Smooth muscle cell (in vitro differentiated cells): ENCODE results near the gene ZNF415. TPM values are rescaled to one million over a fixed set of nuclear protein-coding genes. Genes with fewer than 3 reads are reported as not detected.

Experiments
- DNase-seq: peaks from one replicate; lab custom pipeline; 2025; ENCODE audit not compliant: unreplicated experiment; lab: John Stamatoyannopoulos, UW
- H2AFZ ChIP-seq: fragments of 200-600 bp; sonication (generic); 2 replicates; pipeline ENCODE4 v1.6.0; 2016; ENCODE audit warnings: antibody characterized with exemption, low read depth, mild to moderate bottlenecking
- H3F3A ChIP-seq: fragments of 200-600 bp; sonication (generic); 2 replicates; pipeline ENCODE4 v1.6.0; 2017; ENCODE audit warnings: antibody characterized with exemption, low read depth
- H3K27ac ChIP-seq: fragments of 200-600 bp; sonication (generic); 2 replicates; pipeline ENCODE4 v1.5.1; 2016; ENCODE audit warnings: low read depth, mild to moderate bottlenecking
- H3K27me3 ChIP-seq: fragments of 200-600 bp; sonication (generic); 2 replicates; pipeline ENCODE4 v1.6.1; 2016; ENCODE audit warnings: low read depth, mild to moderate bottlenecking
- H3K36me3 ChIP-seq: fragments of 200-600 bp; sonication (generic); 2 replicates; pipeline ENCODE4 v1.5.1; 2016; ENCODE audit warnings: low read depth
- H3K4me1 ChIP-seq: fragments of 200-600 bp; sonication (generic); 2 replicates; pipeline ENCODE4 v1.5.1; 2016; ENCODE audit warnings: low read depth
- H3K4me2 ChIP-seq: fragments of 200-600 bp; sonication (generic); 2 replicates; pipeline ENCODE4 v1.6.0; 2016; ENCODE audit warnings: mild to moderate bottlenecking
- H3K4me3 ChIP-seq: fragments of 200-600 bp; sonication (generic); 2 replicates; pipeline ENCODE4 v1.5.1; 2016; ENCODE audit warnings: mild to moderate bottlenecking
- H3K79me2 ChIP-seq: fragments of 200-600 bp; sonication (generic); 2 replicates; pipeline ENCODE4 v1.6.0; 2016; ENCODE audit warnings: low read depth, mild to moderate bottlenecking
- H3K9ac ChIP-seq: fragments of 200-600 bp; sonication (generic); 2 replicates; pipeline ENCODE4 v1.6.0; 2016; ENCODE audit warnings: low read depth
- H3K9me3 ChIP-seq: fragments of 200-600 bp; sonication (generic); replicated peaks from 2 replicates; pipeline ENCODE4 v1.5.1; 2016; ENCODE audit warnings: low read depth
- H4K20me1 ChIP-seq: fragments of 200-600 bp; sonication (generic); 2 replicates; pipeline ENCODE4 v1.6.0; 2016; ENCODE audit warnings: low read depth
- CTCF ChIP-seq: fragments of 200-600 bp; sonication (generic); IDR thresholded peaks from 2 replicates; pipeline ENCODE4 v1.5.1; 2017; ENCODE audit warnings: borderline replicate concordance, mild to moderate bottlenecking, antibody characterized with exemption; ENCODE audit not compliant: insufficient read depth, poor library complexity, severe bottlenecking
- WGBS: methylation state at CpG from one replicate; pipeline ENCODE4 v1.1.7; 2016; ENCODE audit warnings: low lambda C conversion rate; 5-methylcytosine and 5-hydroxymethylcytosine counted together
- polyA plus RNA-seq: library from polyadenylated mRNA; unstranded; fragments of >200 nt; fragmentation: Nextera tagmentation; extraction: Ambion mirVana; gene quantifications from 2 replicates; pipeline ENCODE4 v1.2.1, GENCODE V29; 2016
- total RNA-seq: library from RNA; depleted of rRNA; stranded (reverse); fragments of >200 nt; gene quantifications from 2 replicates; pipeline ENCODE4 v1.2.3, GENCODE V29; 2014

The ZNF415 gene
- total and polyA plus RNA-seq, 2 experiments from 2014 or later = 12.4 to 48.7 TPM

- TF ChIP-seq CTCF = no peak
- peak; percentile 6 for DNase-seq
- no peaks in the 10 kb centered on the region for H3K27me3 ChIP-seq
Observed at GRCh38 chr19:53158119-53158656, 25.5 kb upstream of the ZNF415 start.

GRCh38 chr19:53157626-53158025 is 24.9 kb upstream of the ZNF415 start:
- no peak for TF ChIP-seq CTCF
- Histone ChIP-seq H3K9ac (peak overlapping the region; percentile 76), H3F3A (no peaks in the 10 kb centered on the region), H3K36me3 (no peaks in the 10 kb centered on the region), H2AFZ (peak overlapping the region; percentile 86), H4K20me1 (peaks cover 14% of the 10 kb centered on the region), H3K9me3 (no peaks in the 10 kb centered on the region), H3K79me2 (peaks cover 7% of the 10 kb centered on the region), H3K4me1 (peaks cover 8% of the 10 kb centered on the region), H3K27ac (peak overlapping the region; percentile 19), H3K4me2 (peak overlapping the region; percentile 99), H3K27me3 (no peaks in the 10 kb centered on the region), H3K4me3 (peak overlapping the region; percentile 48)
- DNase-seq = no peak
- WGBS = 29% methylated on average over 7 of the region's 7 CpGs

More at GRCh38 chr19:53158119-53158656, 25.5 kb upstream of the ZNF415 start:
- H3K4me2 ChIP-seq = peak overlapping the region; percentile 99
- peaks cover 8% of the 10 kb centered on the region for H3K4me1 ChIP-seq
- H3K4me3 ChIP-seq = peak overlapping the region; percentile 48
- H4K20me1 ChIP-seq = peaks cover 14% of the 10 kb centered on the region
- no peaks in the 10 kb centered on the region for H3F3A ChIP-seq
- H2AFZ ChIP-seq = peak overlapping the region; percentile 86
- no peaks in the 10 kb centered on the region for H3K36me3 ChIP-seq
- peak overlapping the region; percentile 19 for H3K27ac ChIP-seq
- H3K9me3 ChIP-seq = no peaks in the 10 kb centered on the region
- WGBS = under 1% methylated on average over 30 of the region's 41 CpGs
- H3K9ac ChIP-seq = peak overlapping the region; percentile 76
- H3K79me2 ChIP-seq = peaks cover 7% of the 10 kb centered on the region

- no peak overlapping the region for H3K9ac ChIP-seq
- no peak for DNase-seq
- H4K20me1 ChIP-seq = peaks cover 14% of the 10 kb centered on the region
- H3F3A ChIP-seq = no peaks in the 10 kb centered on the region
- H3K4me3 ChIP-seq = peak overlapping the region; percentile 48
- H3K4me2 ChIP-seq = peak overlapping the region; percentile 99
- no peak for TF ChIP-seq CTCF
- H3K4me1 ChIP-seq = peaks cover 8% of the 10 kb centered on the region
- no peaks in the 10 kb centered on the region for H3K9me3 ChIP-seq
- H3K27me3 ChIP-seq = no peaks in the 10 kb centered on the region
- peaks cover 7% of the 10 kb centered on the region for H3K79me2 ChIP-seq
- WGBS = 93% methylated on average over 9 of the region's 9 CpGs
- no peaks in the 10 kb centered on the region for H3K36me3 ChIP-seq
- no peak overlapping the region for H3K27ac ChIP-seq
- no peak overlapping the region for H2AFZ ChIP-seq
Observed at GRCh38 chr19:53156850-53157249, 24.1 kb upstream of the ZNF415 start.

DNA sequence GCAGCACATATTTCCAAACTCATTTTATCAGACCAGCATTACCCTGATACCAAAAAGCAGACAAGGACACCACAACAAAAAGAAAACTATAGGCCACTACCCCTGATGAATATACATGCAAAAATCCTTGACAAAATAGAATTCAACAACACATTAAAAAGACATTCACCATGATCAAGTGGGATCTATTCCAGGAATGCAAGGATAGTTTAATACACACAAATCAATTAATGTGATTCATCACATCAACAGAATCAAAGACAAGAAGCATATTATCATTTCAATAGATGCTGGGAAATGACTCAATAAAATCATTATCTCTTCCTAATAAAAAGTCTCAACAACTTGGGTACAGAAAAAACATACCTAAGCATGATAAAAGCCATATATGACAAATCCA is 14.9 kb upstream of the ZNF415 start:
- no peak for TF ChIP-seq CTCF
- Histone ChIP-seq H3F3A (no peaks in the 10 kb centered on the region), H3K9me3 (peaks cover 51% of the 10 kb centered on the region), H3K36me3 (peaks cover 69% of the 10 kb centered on the region), H3K4me2 (no peak overlapping the region), H3K4me3 (no peak overlapping the region), H3K9ac (no peak overlapping the region), H3K4me1 (no peaks in the 10 kb centered on the region), H3K27me3 (no peaks in the 10 kb centered on the region), H2AFZ (no peak overlapping the region), H4K20me1 (no peaks in the 10 kb centered on the region), H3K79me2 (no peaks in the 10 kb centered on the region), H3K27ac (no peak overlapping the region)
- DNase-seq = no peak
